Measurements from ENCODE around the gene GON7.

GON7 gene

GRCh38 chr14:93200553-93200952 lies 6.3 kb downstream of the GON7 start:
- no peak overlapping the region for H3K4me3 ChIP-seq (ENCODE audit: low read depth, low read length)
- TF ChIP-seq, protein P1, sequence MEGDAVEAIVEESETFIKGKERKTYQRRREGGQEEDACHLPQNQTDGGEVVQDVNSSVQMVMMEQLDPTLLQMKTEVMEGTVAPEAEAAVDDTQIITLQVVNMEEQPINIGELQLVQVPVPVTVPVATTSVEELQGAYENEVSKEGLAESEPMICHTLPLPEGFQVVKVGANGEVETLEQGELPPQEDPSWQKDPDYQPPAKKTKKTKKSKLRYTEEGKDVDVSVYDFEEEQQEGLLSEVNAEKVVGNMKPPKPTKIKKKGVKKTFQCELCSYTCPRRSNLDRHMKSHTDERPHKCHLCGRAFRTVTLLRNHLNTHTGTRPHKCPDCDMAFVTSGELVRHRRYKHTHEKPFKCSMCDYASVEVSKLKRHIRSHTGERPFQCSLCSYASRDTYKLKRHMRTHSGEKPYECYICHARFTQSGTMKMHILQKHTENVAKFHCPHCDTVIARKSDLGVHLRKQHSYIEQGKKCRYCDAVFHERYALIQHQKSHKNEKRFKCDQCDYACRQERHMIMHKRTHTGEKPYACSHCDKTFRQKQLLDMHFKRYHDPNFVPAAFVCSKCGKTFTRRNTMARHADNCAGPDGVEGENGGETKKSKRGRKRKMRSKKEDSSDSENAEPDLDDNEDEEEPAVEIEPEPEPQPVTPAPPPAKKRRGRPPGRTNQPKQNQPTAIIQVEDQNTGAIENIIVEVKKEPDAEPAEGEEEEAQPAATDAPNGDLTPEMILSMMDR (IDR thresholded peaks at IDR 0.05; ENCODE audit: borderline replicate concordance, insufficient read depth, low read depth, low read length) = no peak

DNA sequence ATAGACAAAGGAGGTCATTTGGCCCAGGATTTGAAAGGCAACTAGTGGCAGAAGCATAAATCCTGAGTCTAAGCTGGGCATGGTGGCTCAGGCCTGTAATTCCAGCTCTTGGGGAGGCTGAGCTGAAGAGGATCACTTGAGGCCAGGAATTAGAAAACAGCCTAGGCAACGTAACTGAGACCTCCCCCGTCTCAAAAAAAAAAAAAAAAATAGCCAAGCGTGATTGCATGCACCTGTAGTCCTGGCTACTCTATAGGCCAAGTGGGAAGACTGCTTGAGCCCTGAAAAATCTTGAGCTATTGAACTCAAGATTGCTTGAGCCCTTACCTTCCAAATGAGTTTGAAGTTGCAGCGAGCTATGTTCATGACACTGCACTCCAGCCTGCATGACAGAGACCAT lies 7.8 kb downstream of the GON7 start:
- TF ChIP-seq, protein P1 (IDR thresholded peaks at IDR 0.05; ENCODE audit: borderline replicate concordance, insufficient read depth, low read depth, low read length) = no peak
- H3K4me3 ChIP-seq (ENCODE audit: low read depth, low read length) = no peak overlapping the region

DNA sequence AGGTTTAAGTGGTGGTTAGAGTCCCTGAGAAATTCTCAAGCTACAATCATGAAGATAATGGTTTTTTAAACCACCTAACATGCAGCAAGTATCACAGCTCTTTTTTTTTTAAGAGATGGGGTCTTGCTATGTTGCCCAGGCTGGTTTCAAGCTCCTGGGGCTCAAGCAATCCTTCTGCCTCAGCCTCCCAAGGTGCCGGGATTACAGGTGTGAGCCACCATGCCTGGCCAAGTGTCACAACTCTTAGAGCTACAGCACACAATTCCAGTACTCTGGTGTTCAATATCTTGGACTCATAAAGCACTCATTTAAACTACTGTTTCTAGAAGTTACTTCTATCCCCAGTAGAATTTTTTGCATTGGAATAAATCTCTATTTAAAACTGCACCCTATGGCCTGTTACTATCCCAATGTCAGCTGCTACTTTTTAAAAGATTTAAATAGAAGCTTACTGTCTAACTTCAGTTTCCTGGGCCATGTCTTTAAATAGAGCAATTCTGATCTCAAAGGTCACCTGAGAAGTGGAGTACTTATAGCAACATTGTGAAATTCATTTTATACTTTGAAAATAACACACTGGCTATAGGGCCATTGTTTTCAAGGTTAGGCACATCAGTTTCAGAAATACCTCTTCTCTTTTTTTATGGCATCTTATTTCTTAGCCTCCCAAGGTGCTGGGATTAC lies 11.4 kb downstream of the GON7 start:
- TF ChIP-seq, protein P1 (IDR thresholded peaks at IDR 0.05; ENCODE audit: borderline replicate concordance, insufficient read depth, low read depth, low read length) = no peak
- H3K4me3 ChIP-seq (ENCODE audit: low read depth, low read length) = no peak overlapping the region

DNA sequence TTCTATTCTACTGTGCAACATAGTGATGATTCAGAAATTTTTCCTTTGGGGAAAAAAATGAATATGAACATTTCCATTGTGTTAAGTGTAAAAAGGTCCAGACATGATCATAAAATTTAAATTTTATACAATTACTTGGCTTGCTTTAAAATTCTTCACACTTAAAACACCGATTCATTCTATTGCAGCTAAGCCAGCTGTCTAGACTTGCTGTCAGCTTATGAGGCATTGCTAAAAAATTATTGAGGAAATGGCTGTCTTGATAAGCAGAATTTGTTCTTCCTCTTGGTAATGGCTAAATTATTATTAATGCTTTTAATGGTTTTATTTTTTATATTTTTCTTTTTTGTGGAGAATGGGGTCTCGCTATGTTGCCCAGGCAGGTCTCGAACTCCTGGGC lies 19.9 kb downstream of the GON7 start:
- H3K4me3 ChIP-seq (ENCODE audit: low read depth, low read length) = no peak overlapping the region
- TF ChIP-seq, protein P1 (IDR thresholded peaks at IDR 0.05; ENCODE audit: borderline replicate concordance, insufficient read depth, low read depth, low read length) = no peak

GRCh38 chr14:93186466-93186865 lies 20.4 kb downstream of the GON7 start:
- TF ChIP-seq, protein P1 (IDR thresholded peaks at IDR 0.05; ENCODE audit: borderline replicate concordance, insufficient read depth, low read depth, low read length) = no peak
- no peak overlapping the region for H3K4me3 ChIP-seq (ENCODE audit: low read depth, low read length)

GRCh38 chr14:93185349-93185720 lies 21.5 kb downstream of the GON7 start:
- peak overlapping the region; percentile 98 for H3K4me3 ChIP-seq (ENCODE audit: low read depth, low read length)
- TF ChIP-seq, protein P1 (IDR thresholded peaks at IDR 0.05; ENCODE audit: borderline replicate concordance, insufficient read depth, low read depth, low read length) = no peak

Data from GM12875 (cell line).